Subcutaneous abdominal adipose tissue (tissue), 5 donors: ENCODE results near the gene RGS11.

Experiments used
- H3K27ac ChIP-seq: one replicate; pipeline ENCODE4 v1.7.0; 2013; ENCODE audit warnings: low read depth, mild to moderate bottlenecking, inconsistent platforms, low read length, moderate library complexity
- H3K27me3 ChIP-seq, 5 donors: one replicate each; pipeline ENCODE4 v1.7.0; 2013; ENCODE audit warnings: low read length in 5 of 5, inconsistent platforms in 1 of 5; ENCODE audit not compliant: control insufficient read depth in 5 of 5, insufficient read depth in 4 of 5
- H3K36me3 ChIP-seq, 5 donors: one replicate each; pipeline ENCODE4 v1.7.0; 2013; ENCODE audit warnings: low read length in 5 of 5; ENCODE audit not compliant: control insufficient read depth in 5 of 5, insufficient read depth in 5 of 5
- H3K4me1 ChIP-seq, 5 donors: one replicate each; pipeline ENCODE4 v1.7.0; 2013; ENCODE audit warnings: low read length in 5 of 5, mild to moderate bottlenecking in 3 of 5, moderate library complexity in 1 of 5; ENCODE audit not compliant: control insufficient read depth in 5 of 5, insufficient read depth in 5 of 5
- H3K4me3 ChIP-seq, 5 donors: one replicate each; pipeline ENCODE4 v1.7.0; 2013; ENCODE audit warnings: low read length in 5 of 5, low read depth in 1 of 5
- H3K9ac ChIP-seq, 5 donors: one replicate each; pipeline ENCODE4 v1.7.0; 2013; ENCODE audit warnings: low read length in 5 of 5, mild to moderate bottlenecking in 4 of 5, moderate library complexity in 3 of 5
- H3K9me3 ChIP-seq, 5 donors: one replicate each; pipeline ENCODE4 v1.7.0; 2013; ENCODE audit warnings: low read length in 5 of 5; ENCODE audit not compliant: control insufficient read depth in 5 of 5
- donor health status: healthy.
- donor health status: healthy.
- donor health status: healthy.
- donor health status: healthy.
- donor health status: healthy.

The RGS11 gene

DNA sequence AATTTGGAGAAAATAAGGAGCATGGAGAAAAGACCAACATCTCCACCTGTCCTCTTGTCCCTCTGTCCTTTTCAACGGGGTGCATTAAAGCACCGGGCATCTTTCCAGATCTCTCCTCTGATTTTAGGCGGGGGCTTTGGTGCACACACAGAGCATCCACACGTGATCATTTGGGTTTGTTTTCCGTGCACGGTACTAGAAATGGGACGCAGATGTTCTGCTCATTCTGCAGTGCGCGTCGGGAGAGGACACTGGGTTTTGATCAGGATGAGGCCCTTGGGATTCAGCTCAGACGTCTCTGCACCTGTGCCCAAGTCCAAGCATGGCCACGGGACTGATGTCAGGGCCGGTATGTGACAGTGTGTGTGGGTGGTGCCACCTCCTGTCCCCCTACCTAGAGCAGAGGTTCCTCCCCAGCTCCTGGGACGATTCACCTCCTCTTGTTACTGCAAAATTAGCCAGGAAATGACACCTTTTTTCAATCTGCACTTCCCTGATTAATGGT is 39.1 kb upstream of the RGS11 start:
- H3K9ac ChIP-seq: no peak overlapping the region
- no peaks in the 10 kb centered on the region for H3K9me3 ChIP-seq
- no peak overlapping the region for H3K4me3 ChIP-seq
- peaks cover 0 to 53% (median 47%) of the 10 kb centered on the region in 5 donors for H3K36me3 ChIP-seq
- no peak overlapping the region for H3K27ac ChIP-seq
- H3K27me3 ChIP-seq: no peaks in the 10 kb centered on the region
- no peaks in the 10 kb centered on the region for H3K4me1 ChIP-seq

DNA sequence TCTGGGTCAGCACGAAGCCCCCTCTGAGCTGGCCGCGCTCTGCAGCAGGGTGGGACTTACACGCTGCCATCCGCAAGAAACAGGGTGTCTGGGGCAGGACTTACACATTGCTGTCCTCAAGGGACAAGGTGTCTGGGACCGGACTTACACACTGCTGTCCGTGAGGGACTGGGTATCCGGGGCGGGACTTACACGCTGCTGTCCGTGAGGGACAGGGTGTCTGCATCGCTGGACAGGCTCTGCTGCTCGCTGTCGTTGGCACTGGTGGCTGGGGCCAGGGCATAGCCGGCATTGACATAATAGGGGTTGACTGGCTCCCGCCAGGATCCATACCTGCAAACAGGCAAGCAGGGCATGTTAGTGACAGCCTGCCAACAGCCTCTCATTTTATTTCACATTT is 38.6 kb upstream of the RGS11 start:
- Histone ChIP-seq H3K9me3 (no peaks in the 10 kb centered on the region), H3K4me3 (no peak overlapping the region), H3K9ac (no peak overlapping the region), H3K27ac (no peak overlapping the region), H3K4me1 (peaks cover 0 to 2% (median 0%) of the 10 kb centered on the region in 5 donors), H3K27me3 (no peaks in the 10 kb centered on the region), H3K36me3 (peaks cover 0 to 56% (median 50%) of the 10 kb centered on the region in 5 donors)

DNA sequence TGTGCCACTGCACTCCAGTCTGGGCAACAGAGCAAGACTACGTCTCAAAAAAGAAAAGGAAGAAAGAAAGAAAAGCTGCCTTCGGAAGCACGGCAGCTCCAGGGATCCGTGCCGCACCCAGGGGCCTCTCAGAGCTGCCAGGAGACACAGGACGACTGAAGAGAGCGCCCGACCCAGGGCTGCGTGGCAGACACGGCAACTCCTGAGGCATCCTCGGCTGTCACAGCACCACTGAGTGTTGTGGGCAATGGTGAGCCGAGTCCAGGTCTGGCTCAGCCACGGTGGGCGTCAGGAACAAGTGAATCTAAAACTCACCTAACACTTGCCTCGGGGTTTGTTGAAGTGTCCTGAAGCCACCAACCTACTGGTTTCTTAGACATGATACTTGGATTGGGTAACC is 36.0 kb upstream of the RGS11 start:
- Histone ChIP-seq H3K27me3 (no peaks in the 10 kb centered on the region), H3K27ac (no peak overlapping the region), H3K36me3 (peaks cover 0 to 66% (median 55%) of the 10 kb centered on the region in 5 donors), H3K4me1 (peaks cover 0 to 2% (median 0%) of the 10 kb centered on the region in 5 donors), H3K4me3 (no peak overlapping the region), H3K9ac (no peak overlapping the region), H3K9me3 (no peaks in the 10 kb centered on the region)

DNA sequence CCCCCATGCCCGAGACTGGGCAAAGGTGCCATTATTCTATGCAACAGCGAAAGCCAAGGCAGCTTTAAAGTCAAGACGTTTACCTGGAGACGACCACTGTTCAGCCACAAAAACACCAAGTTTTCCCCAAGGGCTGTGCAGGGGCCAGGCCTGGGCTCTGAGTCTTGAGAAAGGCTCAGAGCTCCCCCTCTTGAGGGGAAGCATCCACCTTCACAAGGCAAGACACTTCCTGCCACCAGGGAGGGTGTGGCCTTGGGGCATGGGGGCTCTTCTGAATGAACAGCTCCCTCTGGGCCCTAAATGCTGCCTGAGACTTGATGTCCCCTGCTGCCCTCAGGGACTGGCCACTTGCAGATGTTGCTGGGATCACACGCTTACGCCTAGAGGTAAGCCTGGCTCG is 33.7 kb upstream of the RGS11 start:
- Histone ChIP-seq H3K9me3 (no peaks in the 10 kb centered on the region), H3K36me3 (peaks cover 0 to 74% (median 63%) of the 10 kb centered on the region in 5 donors), H3K9ac (no peak overlapping the region), H3K27me3 (no peaks in the 10 kb centered on the region), H3K4me1 (peaks cover 0 to 2% (median 0%) of the 10 kb centered on the region in 5 donors), H3K4me3 (no peak overlapping the region), H3K27ac (no peak overlapping the region)

DNA sequence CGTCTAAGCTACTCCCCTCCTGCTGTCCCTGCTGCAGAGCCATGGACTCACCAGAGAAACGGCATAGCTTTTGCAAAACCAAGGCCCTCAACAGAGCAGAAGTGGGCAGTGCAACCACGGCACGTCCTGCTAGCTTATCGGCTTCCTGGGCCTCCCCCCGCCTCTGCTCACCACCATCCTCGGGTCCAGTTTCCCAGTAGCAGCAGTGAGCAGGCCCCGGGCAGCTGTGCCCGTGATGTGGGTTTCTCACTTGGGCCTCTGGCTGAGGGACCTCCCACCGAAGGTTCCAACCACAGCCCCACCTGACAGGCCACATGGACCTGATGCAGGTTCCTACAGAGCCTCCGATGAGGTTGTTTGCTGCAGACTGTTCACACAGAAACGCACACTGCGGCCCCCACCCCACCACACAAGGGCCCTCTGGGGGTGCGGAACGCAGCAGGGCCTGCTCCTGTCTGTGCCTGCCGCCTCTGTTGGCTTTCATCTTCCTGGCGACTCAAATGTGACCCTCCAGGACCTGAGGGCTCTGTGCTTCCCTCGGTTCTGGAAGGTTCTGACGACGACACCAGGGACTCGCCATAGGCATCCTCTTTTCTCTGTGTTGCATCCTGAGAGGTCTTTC is 32.1 kb upstream of the RGS11 start:
- no peaks in the 10 kb centered on the region for H3K27me3 ChIP-seq
- H3K4me1 ChIP-seq: peaks cover 0 to 2% (median 0%) of the 10 kb centered on the region in 5 donors
- no peak overlapping the region for H3K9ac ChIP-seq
- H3K36me3 ChIP-seq: peaks cover 0 to 72% (median 58%) of the 10 kb centered on the region in 5 donors
- H3K27ac ChIP-seq: no peak overlapping the region
- H3K4me3 ChIP-seq: no peak overlapping the region
- no peaks in the 10 kb centered on the region for H3K9me3 ChIP-seq

DNA sequence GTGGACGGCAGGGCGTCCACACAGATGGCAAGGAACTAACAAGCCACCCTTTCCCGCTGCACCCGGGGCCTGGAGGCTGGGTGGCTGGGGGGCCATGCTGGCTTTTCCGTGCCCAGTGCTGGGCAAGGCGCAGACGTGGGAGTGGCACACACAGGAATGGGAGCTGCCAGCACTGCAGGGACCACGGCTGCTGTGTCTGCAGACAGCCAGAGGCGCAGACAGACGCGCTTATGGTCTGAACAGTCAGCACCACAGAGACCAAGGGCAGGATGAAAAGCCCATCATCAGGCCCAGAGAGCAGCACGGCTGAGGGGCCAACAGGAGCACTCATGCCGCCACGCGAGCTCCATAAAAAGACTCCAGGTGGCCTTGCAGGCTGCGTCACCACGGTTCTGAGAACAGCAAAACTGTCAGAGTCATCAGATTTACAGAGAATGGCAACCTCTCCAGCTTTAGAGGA is 31.2 kb upstream of the RGS11 start:
- Histone ChIP-seq H3K9ac (no peak overlapping the region), H3K9me3 (no peaks in the 10 kb centered on the region), H3K27me3 (no peaks in the 10 kb centered on the region), H3K4me1 (peaks cover 0 to 2% (median 0%) of the 10 kb centered on the region in 5 donors), H3K4me3 (no peak overlapping the region), H3K36me3 (peaks cover 0 to 72% (median 59%) of the 10 kb centered on the region in 5 donors), H3K27ac (no peak overlapping the region)

DNA sequence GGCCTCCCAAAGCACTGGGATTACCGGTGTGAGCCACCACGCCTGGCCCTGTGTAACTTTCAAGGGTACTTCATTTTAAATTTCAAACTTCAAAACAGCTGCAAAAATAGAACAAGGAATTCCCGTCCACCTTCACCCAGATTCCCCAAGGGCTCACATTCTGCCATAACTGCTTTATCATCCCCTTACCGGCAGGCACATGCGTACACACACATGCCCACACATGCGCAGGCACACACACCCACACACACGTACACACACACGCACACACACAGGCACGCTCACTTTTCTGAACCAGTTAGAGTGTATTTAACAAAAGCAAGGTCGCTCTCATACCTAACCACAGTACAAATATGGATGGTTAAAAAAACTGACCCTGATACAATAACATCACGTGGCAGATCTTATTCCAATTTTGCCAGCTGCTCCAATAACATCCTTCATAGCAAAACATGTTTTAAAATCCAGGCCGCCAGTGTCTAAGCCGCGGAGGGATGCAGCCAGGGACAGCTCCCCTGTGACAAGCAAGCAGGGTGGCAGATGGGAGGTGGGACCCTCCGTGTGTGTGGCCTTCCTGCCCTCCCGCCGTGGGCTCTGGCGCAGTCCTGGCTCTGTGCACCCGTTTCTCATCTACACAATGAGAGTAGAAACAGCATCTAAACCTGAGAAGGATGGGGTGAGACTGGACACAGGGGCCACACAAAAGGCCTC is 30.3 kb upstream of the RGS11 start:
- Histone ChIP-seq H3K4me1 (peaks cover 0 to 2% (median 0%) of the 10 kb centered on the region in 5 donors), H3K27me3 (no peaks in the 10 kb centered on the region), H3K9ac (no peak overlapping the region), H3K36me3 (peaks cover 0 to 77% (median 58%) of the 10 kb centered on the region in 5 donors), H3K9me3 (no peaks in the 10 kb centered on the region), H3K4me3 (no peak overlapping the region), H3K27ac (no peak overlapping the region)

DNA sequence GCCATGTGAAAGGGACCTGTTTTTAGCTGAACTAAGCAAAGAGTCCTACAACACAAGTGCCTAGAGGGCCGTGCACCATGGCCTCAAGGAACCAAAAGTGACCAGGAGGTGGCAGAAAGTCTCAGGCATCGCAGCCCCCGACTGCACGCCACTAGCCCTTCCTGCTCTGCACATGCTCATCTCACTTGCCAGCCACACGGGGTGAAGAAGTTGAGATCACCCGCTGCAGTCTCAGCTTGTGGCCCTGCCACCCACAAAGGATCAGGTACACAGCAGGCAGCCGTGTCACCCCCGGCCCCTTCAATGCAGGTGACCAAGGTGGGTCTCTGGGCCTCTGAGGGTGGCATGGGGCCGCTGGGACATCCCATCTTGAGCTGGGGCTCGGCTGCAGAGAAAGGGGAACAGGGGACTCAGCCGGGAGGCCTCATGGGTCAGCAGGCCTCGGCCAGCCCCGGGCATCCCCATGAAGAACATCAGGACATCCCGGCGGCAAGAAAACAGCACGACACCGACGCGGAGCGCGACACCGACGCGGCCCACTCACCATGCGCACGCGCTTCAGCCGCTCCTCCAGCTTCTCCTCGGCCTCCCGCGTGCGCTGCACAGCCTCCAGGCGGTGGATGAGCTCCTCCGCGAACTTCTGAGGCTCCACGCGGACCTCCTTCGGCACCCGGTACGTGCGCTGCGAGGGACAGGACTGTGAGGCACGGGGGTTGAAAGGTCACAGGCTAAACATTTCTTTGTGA is 28.2 kb upstream of the RGS11 start:
- Histone ChIP-seq H3K9ac (no peak overlapping the region), H3K36me3 (peaks cover 0 to 63% (median 48%) of the 10 kb centered on the region in 5 donors), H3K27me3 (no peaks in the 10 kb centered on the region), H3K4me1 (no peaks in the 10 kb centered on the region), H3K4me3 (no peak overlapping the region), H3K27ac (no peak overlapping the region), H3K9me3 (no peaks in the 10 kb centered on the region)

DNA sequence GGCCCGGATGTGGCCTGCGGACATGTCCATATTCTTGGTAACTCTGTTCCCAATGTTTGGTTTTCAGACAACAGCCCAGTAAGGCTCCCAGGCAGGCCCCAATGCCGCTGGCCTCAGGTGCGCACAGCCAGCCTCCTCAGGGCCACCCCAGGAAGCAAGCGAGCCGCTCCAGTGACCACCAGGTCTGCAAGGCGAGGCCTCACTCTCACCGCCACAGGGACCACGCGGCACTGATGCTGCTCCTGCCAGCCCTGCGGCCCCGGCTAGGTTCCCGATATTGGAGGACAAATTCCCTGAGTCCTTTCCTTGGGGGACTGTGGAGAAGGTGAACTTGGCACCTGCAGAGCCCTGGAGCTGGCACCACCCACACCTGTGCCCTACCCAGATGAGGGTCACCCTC is 26.2 kb upstream of the RGS11 start:
- H3K4me3 ChIP-seq: no peak overlapping the region
- H3K9ac ChIP-seq: no peak overlapping the region
- H3K4me1 ChIP-seq: no peaks in the 10 kb centered on the region
- H3K9me3 ChIP-seq: no peaks in the 10 kb centered on the region
- peaks cover 0 to 58% (median 43%) of the 10 kb centered on the region in 5 donors for H3K36me3 ChIP-seq
- no peaks in the 10 kb centered on the region for H3K27me3 ChIP-seq
- H3K27ac ChIP-seq: no peak overlapping the region

DNA sequence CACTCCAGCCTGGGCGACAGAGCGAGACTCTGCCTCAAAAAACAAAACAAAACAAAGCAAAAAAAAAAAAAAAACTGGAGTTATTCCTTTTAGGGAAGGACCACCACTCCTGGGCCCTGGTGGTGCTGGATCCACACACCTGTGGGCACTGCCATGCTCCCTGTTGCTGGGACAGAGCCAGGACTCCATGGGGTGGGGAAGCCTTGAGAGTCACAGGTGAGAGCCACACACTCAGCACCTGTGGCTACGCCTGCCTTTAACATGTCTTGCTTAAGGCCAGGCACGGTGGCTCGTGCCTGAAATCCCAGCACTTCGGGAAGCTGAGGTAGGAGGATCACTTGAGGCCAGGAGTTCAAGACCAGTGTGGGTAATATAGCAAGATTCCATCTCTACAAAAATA is 25.5 kb upstream of the RGS11 start:
- H3K27me3 ChIP-seq: no peaks in the 10 kb centered on the region
- H3K9me3 ChIP-seq: no peaks in the 10 kb centered on the region
- H3K27ac ChIP-seq: no peak overlapping the region
- no peak overlapping the region for H3K9ac ChIP-seq
- H3K4me1 ChIP-seq: no peaks in the 10 kb centered on the region
- peaks cover 0 to 58% (median 44%) of the 10 kb centered on the region in 5 donors for H3K36me3 ChIP-seq
- H3K4me3 ChIP-seq: no peak overlapping the region
